SU-DHL-6 (cell line): Measurements from ENCODE around the gene PDE6D.

ENCODE experiments used
- CTCF ChIP-seq: fragments of 200-600 bp; sonication (generic); IDR thresholded peaks from one replicate; pipeline ENCODE4 v1.5.1; 2017; ENCODE audit warnings: antibody characterized with exemption, mild to moderate bottlenecking, low read length, moderate library complexity; ENCODE audit not compliant: insufficient read depth, poor library complexity, severe bottlenecking
- EZH2phosphoT487 ChIP-seq: fragments of 200-600 bp; sonication (generic), shearing (Covaris generic); conservative IDR thresholded peaks from 2 replicates; pipeline ENCODE4 v1.6.1; 2018; ENCODE audit warnings: mild to moderate bottlenecking, antibody characterized with exemption, low read length, moderate library complexity, mixed read lengths

- TF ChIP-seq CTCF = no peak
- TF ChIP-seq EZH2phosphoT487 = no peak
These were observed 85.1 kb downstream of the PDE6D start for GRCh38 chr2:231696004-231696367.
